ENCODE measurements around the gene CTSZ. TPM values are rescaled to one million over a fixed set of nuclear protein-coding genes. Genes with fewer than 3 reads are reported as not detected.
A peak's percentile ranks its signal among the peaks of the same experiment; 100 is the strongest.
"Not testable (repeated sequence)": the region's sequence is repeated elsewhere in the genome, so short reads cannot be mapped to it uniquely, and the experiment has no call there.

CTSZ gene
- total RNA-seq, 1 experiment from 2014 or later: 200 TPM

- in situ Hi-C loops (cut with HindIII; ENCODE audit: low pct_unique_long_range_greater_than_20kb, low sequenced_read_pairs): no loop called here
Observed at GRCh38 chr20:58991715-58992114, 15.3 kb downstream of the CTSZ start.

GRCh38 chr20:58990651-58991445 lies 16.2 kb downstream of the CTSZ start:
- in situ Hi-C loops (cut with HindIII; ENCODE audit: low pct_unique_long_range_greater_than_20kb, low sequenced_read_pairs): no loop called here
- DNase-seq (ENCODE audit: low read depth, low spot score): peak; percentile 82

More at GRCh38 chr20:58991715-58992114, 15.3 kb downstream of the CTSZ start:
- DNase-seq (ENCODE audit: low read depth, low spot score): peak; percentile 92

- in situ Hi-C loops (cut with HindIII; ENCODE audit: low pct_unique_long_range_greater_than_20kb, low sequenced_read_pairs): no loop called here
- no peak for DNase-seq (ENCODE audit: low read depth, low spot score)
Observed at GRCh38 chr20:58989196-58989595, 17.9 kb downstream of the CTSZ start.

- no peak for DNase-seq (ENCODE audit: low read depth, low spot score)
- in situ Hi-C loops (cut with HindIII; ENCODE audit: low pct_unique_long_range_greater_than_20kb, low sequenced_read_pairs): no loop called here
Observed at GRCh38 chr20:58988565-58988882, 18.5 kb downstream of the CTSZ start.

GRCh38 chr20:58987790-58988564 lies 19.1 kb downstream of the CTSZ start:
- in situ Hi-C loops (cut with HindIII; ENCODE audit: low pct_unique_long_range_greater_than_20kb, low sequenced_read_pairs): no loop called here
- no peak for DNase-seq (ENCODE audit: low read depth, low spot score)

GRCh38 chr20:58986968-58987517 lies 20.0 kb downstream of the CTSZ start:
- no peak for DNase-seq (ENCODE audit: low read depth, low spot score)
- in situ Hi-C loops (cut with HindIII; ENCODE audit: low pct_unique_long_range_greater_than_20kb, low sequenced_read_pairs): no loop called here

GRCh38 chr20:58986286-58986967 lies 20.6 kb downstream of the CTSZ start:
- DNase-seq (ENCODE audit: low read depth, low spot score): no peak
- in situ Hi-C loops (cut with HindIII; ENCODE audit: low pct_unique_long_range_greater_than_20kb, low sequenced_read_pairs): no loop called here

- no peak for DNase-seq (ENCODE audit: low read depth, low spot score)
- in situ Hi-C loops (cut with HindIII; ENCODE audit: low pct_unique_long_range_greater_than_20kb, low sequenced_read_pairs): no loop called here
Observed at GRCh38 chr20:58985656-58986055, 21.4 kb downstream of the CTSZ start.

GRCh38 chr20:58984691-58985090 lies 22.4 kb downstream of the CTSZ start:
- DNase-seq (ENCODE audit: low read depth, low spot score): no peak

GRCh38 chr20:58983115-58983468 lies 24.0 kb downstream of the CTSZ start:
- in situ Hi-C loops (cut with HindIII; ENCODE audit: low pct_unique_long_range_greater_than_20kb, low sequenced_read_pairs); DNase-seq (ENCODE audit: low read depth, low spot score): not testable (repeated sequence)

More at GRCh38 chr20:58984691-58985090, 22.4 kb downstream of the CTSZ start:
- in situ Hi-C loops (cut with HindIII; ENCODE audit: low pct_unique_long_range_greater_than_20kb, low sequenced_read_pairs): no loop called here

- DNase-seq (ENCODE audit: low read depth, low spot score): no peak
- in situ Hi-C loops (cut with HindIII; ENCODE audit: low pct_unique_long_range_greater_than_20kb, low sequenced_read_pairs): no loop called here
Observed at GRCh38 chr20:58982406-58983114, 24.5 kb downstream of the CTSZ start.

- in situ Hi-C loops (cut with HindIII; ENCODE audit: low pct_unique_long_range_greater_than_20kb, low sequenced_read_pairs): no loop called here
- DNase-seq (ENCODE audit: low read depth, low spot score): peak; percentile 34
Observed at GRCh38 chr20:58981628-58982364, 25.3 kb downstream of the CTSZ start.

GRCh38 chr20:58980711-58981627 lies 26.1 kb downstream of the CTSZ start, which contains the start of gene NELFCD:
NELFCD (plus strand) TSS chr20:58981256; CDS start chr20:58981310, 54 bp downstream.
- in situ Hi-C loops (cut with HindIII; ENCODE audit: low pct_unique_long_range_greater_than_20kb, low sequenced_read_pairs): no loop called here
- peak; percentile 88 for DNase-seq (ENCODE audit: low read depth, low spot score)

- in situ Hi-C loops (cut with HindIII; ENCODE audit: low pct_unique_long_range_greater_than_20kb, low sequenced_read_pairs): no loop called here
- no peak for DNase-seq (ENCODE audit: low read depth, low spot score)
Observed at GRCh38 chr20:58978351-58979190, 28.5 kb downstream of the CTSZ start.

- no peak for DNase-seq (ENCODE audit: low read depth, low spot score)
- in situ Hi-C loops (cut with HindIII; ENCODE audit: low pct_unique_long_range_greater_than_20kb, low sequenced_read_pairs): no loop called here
Observed at GRCh38 chr20:58976061-58976730, 30.9 kb downstream of the CTSZ start.

Data from SK-MEL-5 (cell line).